Measurements from ENCODE around the gene LRATD1. TPM values are rescaled to one million over a fixed set of nuclear protein-coding genes. Genes with fewer than 3 reads are reported as not detected.
"Not testable (repeated sequence)": the region's sequence is repeated elsewhere in the genome, so short reads cannot be mapped to it uniquely, and the experiment has no call there.

LRATD1 gene
- 0.67 TPM for total RNA-seq
- long read RNA-seq, full-length matches to known transcripts = 2 of 4 reads
- long read RNA-seq, partial matches to known transcripts = 0 of 4 reads
- long read RNA-seq, other reads (novel, unspliced or antisense) = 2 of 4 reads

GRCh38 chr2:14632133-14632936 lies at the start of gene LRATD1:
TSS of gene LRATD1 (plus strand) at chr2:14632717. CDS start at chr2:14633980, 1,263 bp downstream.
- peak; percentile 92 for DNase-seq (ENCODE audit: low spot score)

- no peak for DNase-seq (ENCODE audit: low spot score)
These were observed 49.5 kb upstream of the LRATD1 start for GRCh38 chr2:14583059-14583458.

GRCh38 chr2:14583802-14584201 lies 48.7 kb upstream of the LRATD1 start:
- DNase-seq (ENCODE audit: low spot score) = no peak

GRCh38 chr2:14587119-14587518 lies 45.4 kb upstream of the LRATD1 start:
- no peak for DNase-seq (ENCODE audit: low spot score)

- DNase-seq (ENCODE audit: low spot score) = no peak
These were observed 31.3 kb upstream of the LRATD1 start for GRCh38 chr2:14601156-14601770.

GRCh38 chr2:14602309-14602708 lies 30.2 kb upstream of the LRATD1 start:
- DNase-seq (ENCODE audit: low spot score) = no peak

GRCh38 chr2:14603676-14604075 lies 28.8 kb upstream of the LRATD1 start:
- DNase-seq (ENCODE audit: low spot score) = no peak

- DNase-seq (ENCODE audit: low spot score) = no peak
These were observed 24.3 kb upstream of the LRATD1 start for GRCh38 chr2:14608245-14608644.

GRCh38 chr2:14614017-14614416 lies 18.5 kb upstream of the LRATD1 start:
- DNase-seq (ENCODE audit: low spot score) = no peak

GRCh38 chr2:14615121-14615520 lies 17.4 kb upstream of the LRATD1 start:
- DNase-seq (ENCODE audit: low spot score) = no peak

GRCh38 chr2:14615760-14616159 lies 16.8 kb upstream of the LRATD1 start:
- no peak for DNase-seq (ENCODE audit: low spot score)

- DNase-seq (ENCODE audit: low spot score) = no peak
These were observed 16.2 kb upstream of the LRATD1 start for GRCh38 chr2:14616342-14616741.

- no peak for DNase-seq (ENCODE audit: low spot score)
These were observed 15.6 kb upstream of the LRATD1 start for GRCh38 chr2:14616950-14617349.

GRCh38 chr2:14619441-14619840 lies 13.1 kb upstream of the LRATD1 start:
- no peak for DNase-seq (ENCODE audit: low spot score)

GRCh38 chr2:14621114-14621513 lies 11.4 kb upstream of the LRATD1 start:
- no peak for DNase-seq (ENCODE audit: low spot score)

GRCh38 chr2:14621906-14622549 lies 10.5 kb upstream of the LRATD1 start:
- DNase-seq (ENCODE audit: low spot score) = no peak

- not testable (repeated sequence) for DNase-seq (ENCODE audit: low spot score)
These were observed 10.0 kb upstream of the LRATD1 start for GRCh38 chr2:14622550-14622939.

- no peak for DNase-seq (ENCODE audit: low spot score)
These were observed 9.3 kb upstream of the LRATD1 start for GRCh38 chr2:14623237-14623636.

GRCh38 chr2:14626873-14627272 lies 5.6 kb upstream of the LRATD1 start:
- DNase-seq (ENCODE audit: low spot score) = no peak

GRCh38 chr2:14628901-14629300 lies 3.6 kb upstream of the LRATD1 start:
- no peak for DNase-seq (ENCODE audit: low spot score)

GRCh38 chr2:14631406-14632040 lies 994 bp upstream of the LRATD1 start:
- DNase-seq (ENCODE audit: low spot score) = no peak

GRCh38 chr2:14633061-14633460 lies 544 bp downstream of the LRATD1 start:
- no peak for DNase-seq (ENCODE audit: low spot score)
